Skeletal muscle satellite cell (primary cell): Measurements from ENCODE around the gene RNU5B-1.

Experiments used
- H3K27me3 ChIP-seq: 2 replicates; pipeline ENCODE4 v1.7.0; 2013; ENCODE audit warnings: low read length; ENCODE audit not compliant: control insufficient read depth, insufficient read depth
- H3K36me3 ChIP-seq: 2 replicates; pipeline ENCODE4 v1.7.0; 2013; ENCODE audit warnings: mild to moderate bottlenecking, control low read depth, low read length; ENCODE audit not compliant: insufficient read depth
- H3K4me1 ChIP-seq: 2 replicates; pipeline ENCODE4 v1.7.0; 2013; ENCODE audit warnings: low read length; ENCODE audit not compliant: control insufficient read depth, insufficient read depth
- H3K4me2 ChIP-seq: 2 replicates; pipeline ENCODE4 v1.7.0; 2013; ENCODE audit warnings: mild to moderate bottlenecking, low read length
- H3K4me3 ChIP-seq: 2 replicates; pipeline ENCODE4 v1.7.0; 2013; ENCODE audit warnings: low read length
- H3K9ac ChIP-seq: 2 replicates; pipeline ENCODE4 v1.7.0; 2013; ENCODE audit warnings: mild to moderate bottlenecking, low read depth, low read length, moderate library complexity
- H3K9me3 ChIP-seq: replicated peaks from 2 replicates; pipeline ENCODE4 v1.7.0; 2013; ENCODE audit warnings: mild to moderate bottlenecking, control low read depth, low read length

RNU5B-1 gene

GRCh38 chr15:65290228-65290627 lies 14.2 kb upstream of the RNU5B-1 start:
- H3K36me3 ChIP-seq: no peaks in the 10 kb centered on the region
- peaks cover 10% of the 10 kb centered on the region for H3K27me3 ChIP-seq
- no peaks in the 10 kb centered on the region for H3K9me3 ChIP-seq
- H3K4me1 ChIP-seq: peaks cover 12% of the 10 kb centered on the region
- no peak overlapping the region for H3K4me3 ChIP-seq
- H3K4me2 ChIP-seq: no peak overlapping the region
- H3K9ac ChIP-seq: no peak overlapping the region

- Histone ChIP-seq H3K4me2 (no peak overlapping the region), H3K9me3 (no peaks in the 10 kb centered on the region), H3K4me1 (no peaks in the 10 kb centered on the region), H3K9ac (no peak overlapping the region), H3K4me3 (no peak overlapping the region), H3K36me3 (no peaks in the 10 kb centered on the region), H3K27me3 (peaks cover 10% of the 10 kb centered on the region)
These were observed 11.4 kb upstream of the RNU5B-1 start for GRCh38 chr15:65292938-65293518.

- Histone ChIP-seq H3K27me3 (no peaks in the 10 kb centered on the region), H3K4me2 (no peak overlapping the region), H3K9me3 (no peaks in the 10 kb centered on the region), H3K4me3 (no peak overlapping the region), H3K4me1 (peaks cover 4% of the 10 kb centered on the region), H3K9ac (no peak overlapping the region), H3K36me3 (no peaks in the 10 kb centered on the region)
These were observed 5.7 kb upstream of the RNU5B-1 start for GRCh38 chr15:65298731-65299130.

GRCh38 chr15:65300924-65301441 lies 3.5 kb upstream of the RNU5B-1 start:
- Histone ChIP-seq H3K4me2 (no peak overlapping the region), H3K27me3 (no peaks in the 10 kb centered on the region), H3K4me3 (no peak overlapping the region), H3K9ac (no peak overlapping the region), H3K9me3 (no peaks in the 10 kb centered on the region), H3K4me1 (peaks cover 4% of the 10 kb centered on the region), H3K36me3 (no peaks in the 10 kb centered on the region)

- Histone ChIP-seq H3K4me2 (no peak overlapping the region), H3K4me3 (no peak overlapping the region), H3K27me3 (no peaks in the 10 kb centered on the region), H3K4me1 (peaks cover 4% of the 10 kb centered on the region), H3K9ac (no peak overlapping the region), H3K9me3 (no peaks in the 10 kb centered on the region), H3K36me3 (no peaks in the 10 kb centered on the region)
These were observed 2.4 kb upstream of the RNU5B-1 start for GRCh38 chr15:65302061-65302460.

- H3K36me3 ChIP-seq: no peaks in the 10 kb centered on the region
- peak overlapping the region; percentile 85 for H3K9ac ChIP-seq
- H3K4me3 ChIP-seq: peak overlapping the region; percentile 66
These were observed 643 bp upstream of the RNU5B-1 start for GRCh38 chr15:65303687-65304380.

GRCh38 chr15:65305150-65305758 lies 777 bp downstream of the RNU5B-1 start:
- Histone ChIP-seq H3K4me1 (peaks cover 4% of the 10 kb centered on the region), H3K4me3 (no peak overlapping the region), H3K4me2 (no peak overlapping the region), H3K36me3 (no peaks in the 10 kb centered on the region), H3K27me3 (no peaks in the 10 kb centered on the region), H3K9ac (no peak overlapping the region), H3K9me3 (no peaks in the 10 kb centered on the region)

More at GRCh38 chr15:65303687-65304380, 643 bp upstream of the RNU5B-1 start:
- Histone ChIP-seq H3K4me2 (peak overlapping the region; percentile 90), H3K9me3 (no peaks in the 10 kb centered on the region), H3K4me1 (peaks cover 4% of the 10 kb centered on the region), H3K27me3 (no peaks in the 10 kb centered on the region)

- no peaks in the 10 kb centered on the region for H3K27me3 ChIP-seq
- H3K36me3 ChIP-seq: no peaks in the 10 kb centered on the region
- H3K9me3 ChIP-seq: no peaks in the 10 kb centered on the region
- H3K4me1 ChIP-seq: peaks cover 4% of the 10 kb centered on the region
- H3K9ac ChIP-seq: no peak overlapping the region
- no peak overlapping the region for H3K4me3 ChIP-seq
- no peak overlapping the region for H3K4me2 ChIP-seq
These were observed 1.3 kb downstream of the RNU5B-1 start for GRCh38 chr15:65305776-65306175.

GRCh38 chr15:65306551-65306950 lies 2.1 kb downstream of the RNU5B-1 start:
- Histone ChIP-seq H3K36me3 (no peaks in the 10 kb centered on the region), H3K27me3 (no peaks in the 10 kb centered on the region), H3K4me2 (no peak overlapping the region), H3K9me3 (no peaks in the 10 kb centered on the region), H3K4me3 (no peak overlapping the region), H3K4me1 (peaks cover 4% of the 10 kb centered on the region), H3K9ac (no peak overlapping the region)

GRCh38 chr15:65307978-65308377 lies 3.5 kb downstream of the RNU5B-1 start:
- no peak overlapping the region for H3K4me3 ChIP-seq
- H3K4me2 ChIP-seq: no peak overlapping the region
- no peaks in the 10 kb centered on the region for H3K9me3 ChIP-seq
- H3K36me3 ChIP-seq: no peaks in the 10 kb centered on the region
- no peak overlapping the region for H3K9ac ChIP-seq
- peaks cover 11% of the 10 kb centered on the region for H3K27me3 ChIP-seq
- peaks cover 4% of the 10 kb centered on the region for H3K4me1 ChIP-seq

- Histone ChIP-seq H3K9ac (no peak overlapping the region), H3K9me3 (no peaks in the 10 kb centered on the region), H3K4me3 (no peak overlapping the region), H3K4me2 (no peak overlapping the region), H3K27me3 (peaks cover 11% of the 10 kb centered on the region), H3K36me3 (no peaks in the 10 kb centered on the region), H3K4me1 (no peaks in the 10 kb centered on the region)
These were observed 5.5 kb downstream of the RNU5B-1 start for GRCh38 chr15:65309882-65310418.
